Superior temporal gyrus (tissue), 1 donor: ENCODE results near the gene SPECC1L.
A peak's percentile ranks its signal among the peaks of the same experiment; 100 is the strongest.
"Not testable (repeated sequence)": the region's sequence is repeated elsewhere in the genome, so short reads cannot be mapped to it uniquely, and the experiment has no call there.

Experiments
- DNase-seq: peaks from one replicate; pipeline ENCODE4 v3.0.0-alpha.2; 2016; ENCODE audit errors: extremely low spot score

Gene SPECC1L

DNA sequence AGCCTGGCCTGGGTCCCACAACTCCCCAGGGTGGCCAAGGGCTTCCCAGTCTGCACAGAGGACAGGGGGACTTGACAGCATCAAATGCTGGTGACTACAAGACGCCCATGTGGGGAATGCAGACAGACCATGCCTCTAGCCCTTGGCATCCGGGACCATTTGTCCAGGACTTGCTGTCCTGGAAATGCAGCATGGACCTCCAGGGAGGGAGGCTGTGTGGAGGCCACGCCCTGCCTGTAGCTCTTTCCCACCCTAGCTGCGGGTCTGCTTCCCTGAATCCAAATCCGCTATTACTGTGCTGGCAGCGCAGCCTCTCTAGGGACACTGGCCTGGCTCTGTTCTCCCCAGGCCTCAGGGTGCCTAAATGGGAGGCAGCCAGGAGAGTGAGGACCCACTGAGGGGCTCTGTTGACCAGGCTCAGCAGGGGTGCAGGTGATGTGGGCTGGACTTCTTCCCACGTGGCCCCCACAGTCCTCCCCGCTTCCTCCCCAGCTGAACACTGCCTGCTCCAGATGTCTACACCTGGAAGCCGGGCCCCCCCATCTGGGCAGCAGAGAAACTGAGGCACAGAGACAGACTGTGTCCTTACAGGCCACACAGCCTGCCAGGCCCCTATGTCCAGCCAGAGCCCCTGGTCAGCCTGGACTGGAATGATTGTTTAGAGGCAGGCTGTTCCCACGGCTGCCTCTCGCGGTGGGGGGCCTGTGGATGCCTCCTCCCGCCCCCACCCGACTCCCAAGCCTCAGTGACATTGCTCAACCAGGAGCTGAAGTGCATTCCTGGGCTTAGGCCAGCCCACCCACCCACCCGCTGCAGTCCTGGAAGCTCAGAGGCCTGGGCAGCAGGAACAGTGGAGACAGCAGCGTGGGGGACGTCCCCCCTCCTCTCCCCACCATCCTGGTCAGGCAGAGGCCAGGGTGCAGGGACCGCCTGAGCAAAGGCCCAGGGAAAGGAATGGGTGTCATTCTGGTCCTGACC, 24.8 kb upstream of the SPECC1L start:
- DNase-seq = not testable (repeated sequence)

DNA sequence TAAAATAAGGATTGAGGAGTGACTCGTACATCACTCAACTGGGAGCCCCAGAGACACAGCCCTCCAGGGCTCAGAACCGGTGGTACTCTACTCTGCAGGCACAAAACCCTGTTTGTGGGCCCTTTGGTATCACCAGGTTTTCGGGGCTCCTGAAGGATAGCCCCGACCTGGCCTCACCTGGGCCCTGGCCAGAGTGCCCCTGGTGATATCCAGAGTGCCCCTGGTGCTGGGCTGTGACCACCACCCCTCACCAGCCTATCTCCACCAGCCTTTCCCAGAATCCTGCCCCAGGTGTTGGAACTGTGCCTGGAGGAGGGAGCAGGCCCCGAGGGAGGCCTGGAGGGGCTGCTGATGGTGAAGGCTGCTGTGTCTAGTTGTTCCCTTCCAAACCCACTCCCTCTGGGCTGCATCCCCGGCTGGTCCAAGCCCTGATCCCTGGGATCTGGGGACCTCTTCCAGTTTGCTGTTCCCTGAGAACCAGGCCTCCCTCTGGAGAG, 23.6 kb upstream of the SPECC1L start:
- DNase-seq = no peak

DNA sequence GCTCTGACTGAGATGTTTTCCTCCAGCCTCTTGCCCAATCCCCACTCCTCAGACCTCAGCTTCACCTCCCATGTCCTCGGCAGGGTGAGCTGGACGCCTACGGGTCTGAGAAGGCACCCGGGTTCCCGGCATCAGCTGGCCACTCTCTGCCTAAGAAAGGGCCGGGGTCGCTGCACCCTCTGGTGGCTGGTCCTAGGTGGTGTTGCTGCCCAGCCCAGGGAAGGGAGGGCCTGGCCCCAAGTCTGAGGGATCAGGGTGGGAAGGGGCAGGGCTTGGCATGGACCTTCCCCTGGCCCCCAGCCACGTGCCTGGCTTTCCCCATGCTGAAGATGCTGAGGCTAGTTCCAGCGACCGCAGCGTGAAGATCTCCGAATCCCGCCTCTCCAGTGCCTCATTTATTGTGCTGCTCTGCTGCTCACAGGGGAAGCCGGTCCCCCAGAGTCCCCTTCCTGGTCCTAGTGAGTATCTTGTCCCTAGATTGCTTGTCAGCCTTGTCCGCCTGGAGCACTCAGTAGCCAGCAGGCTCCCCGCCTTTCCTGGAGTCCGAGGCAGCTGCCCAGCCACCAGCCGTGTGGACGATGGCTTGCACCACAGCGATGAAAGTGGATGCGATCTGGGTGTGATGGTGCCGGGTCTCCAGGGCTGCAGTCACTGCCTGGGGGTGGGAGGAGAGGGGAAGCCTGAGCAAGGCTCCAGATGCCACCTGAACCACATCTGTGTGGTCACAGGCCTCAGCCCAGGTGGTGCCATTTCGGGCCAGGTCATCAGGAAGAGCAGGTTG, 22.9 kb upstream of the SPECC1L start:
- peak; percentile 59 for DNase-seq

DNA sequence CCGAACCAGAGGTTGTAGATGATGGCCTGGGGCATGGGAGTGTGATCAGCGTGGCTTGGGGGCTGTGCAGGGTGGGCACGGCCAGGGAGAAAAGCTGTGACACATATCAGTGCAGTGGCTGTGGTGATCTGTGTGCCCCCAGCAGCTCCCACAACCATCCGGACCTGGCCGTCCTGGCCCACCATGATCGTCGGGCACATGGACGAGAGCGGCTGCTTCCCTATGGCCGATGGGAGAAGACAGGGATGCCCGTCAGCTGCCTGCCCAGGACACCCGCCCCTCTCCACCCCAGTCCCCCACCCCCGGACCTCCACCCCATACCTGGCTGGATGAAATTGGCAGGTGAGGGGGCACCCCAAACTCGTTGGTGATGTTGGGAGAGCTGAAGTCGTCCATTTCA, 22.0 kb upstream of the SPECC1L start:
- not testable (repeated sequence) for DNase-seq

DNA sequence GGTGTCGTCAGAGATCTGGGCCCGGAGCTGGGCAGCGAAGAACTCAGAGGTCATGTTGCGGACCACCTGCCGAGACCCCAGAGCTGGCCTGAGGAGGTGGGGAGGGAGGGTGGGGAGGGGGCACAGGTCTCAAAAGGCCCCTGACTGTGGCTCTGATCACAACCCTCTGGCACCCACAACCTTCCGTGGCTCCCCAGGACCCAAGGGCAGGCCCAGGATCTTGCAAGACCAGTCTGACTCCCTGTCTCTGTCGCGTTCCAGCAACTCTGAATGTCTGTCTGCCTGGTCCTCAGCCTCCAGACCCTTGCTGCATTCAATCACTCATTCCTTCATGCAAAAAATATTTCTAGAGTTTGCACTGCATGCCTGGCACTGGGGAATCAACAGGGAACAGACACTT, 21.2 kb upstream of the SPECC1L start:
- not testable (repeated sequence) for DNase-seq

DNA sequence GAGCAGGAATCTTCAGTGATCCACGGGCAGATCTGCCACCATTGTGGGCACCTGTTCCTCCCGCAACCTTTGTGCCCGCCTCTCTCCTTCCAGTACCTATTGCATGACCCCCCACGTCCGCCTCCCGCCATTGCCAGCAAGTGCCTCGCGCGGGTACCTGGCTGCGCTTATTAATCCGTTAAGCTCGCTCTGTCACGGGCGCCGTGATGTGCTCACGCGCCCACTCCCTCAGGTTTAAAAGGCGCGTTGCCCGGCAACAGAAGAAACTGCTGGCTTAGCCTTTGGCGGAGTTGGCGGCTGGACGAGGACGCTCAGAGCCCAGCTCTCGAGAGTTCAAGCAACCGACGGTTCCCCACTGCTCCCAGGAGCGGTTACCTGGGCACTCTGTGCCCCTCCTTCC, 19.3 kb upstream of the SPECC1L start:
- DNase-seq = not testable (repeated sequence)

DNA sequence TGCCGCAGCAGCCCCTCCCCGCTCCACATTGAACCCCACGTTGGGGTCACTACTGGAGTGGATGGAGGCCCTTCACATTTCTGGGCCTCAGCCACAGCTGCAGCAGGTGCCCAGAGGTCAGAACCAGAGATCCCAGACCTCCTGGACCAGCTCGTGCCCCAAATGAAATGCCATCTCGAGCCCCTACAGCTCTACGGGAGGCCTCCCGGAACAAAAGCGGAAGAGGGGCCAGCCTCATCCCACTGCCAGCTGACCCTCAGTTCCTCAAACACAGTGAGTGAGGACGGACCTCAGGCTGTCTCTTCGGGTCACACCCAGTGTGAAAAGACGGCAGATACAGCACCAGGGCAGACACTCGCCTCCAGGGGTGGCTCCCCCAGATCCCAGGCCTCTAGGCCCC, 17.5 kb upstream of the SPECC1L start:
- DNase-seq = not testable (repeated sequence)

DNA sequence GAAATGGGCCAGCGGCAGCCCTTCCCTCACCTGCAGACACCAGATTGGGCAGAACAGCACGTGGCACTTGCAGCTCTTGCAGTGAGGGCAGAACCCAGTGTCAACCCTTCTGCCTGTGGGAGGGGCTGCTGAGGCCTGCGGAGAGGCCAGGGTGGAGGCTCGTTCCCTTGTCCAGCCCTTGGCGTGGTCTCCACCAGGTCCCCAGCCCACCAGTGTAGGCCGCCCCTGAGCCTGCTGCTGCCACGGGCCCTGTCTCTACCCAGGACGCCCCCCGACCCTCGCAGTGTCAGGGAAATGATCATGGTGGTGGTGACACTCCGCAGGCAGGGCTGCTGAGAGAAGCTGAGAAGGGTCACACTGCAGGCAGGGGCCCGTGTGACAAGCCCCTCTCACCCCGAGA, 14.5 kb upstream of the SPECC1L start:
- not testable (repeated sequence) for DNase-seq

DNA sequence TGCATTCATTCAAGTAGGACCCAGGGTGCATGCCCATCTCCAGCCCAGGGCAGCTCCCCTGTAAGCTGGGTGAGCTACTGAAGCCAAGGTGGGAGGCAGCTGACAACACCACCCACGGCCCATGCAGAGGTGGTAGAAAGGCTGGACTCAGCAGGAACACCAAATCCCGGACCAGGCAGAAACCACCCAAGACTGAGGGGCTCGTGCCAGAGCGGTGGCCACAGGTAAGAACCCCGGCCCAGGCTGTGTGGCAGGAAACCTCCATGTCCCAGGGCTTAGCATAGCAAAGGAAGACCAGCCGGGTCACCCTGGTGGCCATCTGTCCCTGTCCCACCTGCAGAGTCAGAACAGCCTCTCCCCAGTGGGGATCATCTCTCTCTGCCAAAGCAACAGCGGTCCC, 13.9 kb upstream of the SPECC1L start:
- not testable (repeated sequence) for DNase-seq

DNA sequence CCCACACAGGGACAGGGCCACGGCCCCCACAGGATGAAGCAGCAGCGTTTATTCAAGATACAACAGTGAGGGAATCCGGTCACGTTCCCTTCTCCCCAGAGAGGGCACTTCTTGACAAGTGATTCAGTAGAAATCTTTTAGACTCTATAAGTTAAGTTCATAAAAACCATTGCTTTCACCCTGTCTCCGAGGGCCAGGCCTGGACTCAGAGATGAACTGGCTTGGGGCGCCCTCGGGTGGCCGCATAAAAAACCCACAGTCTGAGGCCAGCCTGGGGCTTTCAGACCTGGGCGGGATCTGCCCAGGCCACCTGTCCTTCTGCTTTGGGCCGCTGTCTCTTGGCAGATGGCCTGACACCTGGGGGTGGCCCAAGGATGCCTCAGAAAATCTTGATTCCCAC, 11.2 kb upstream of the SPECC1L start:
- peak; percentile 33 for DNase-seq

DNA sequence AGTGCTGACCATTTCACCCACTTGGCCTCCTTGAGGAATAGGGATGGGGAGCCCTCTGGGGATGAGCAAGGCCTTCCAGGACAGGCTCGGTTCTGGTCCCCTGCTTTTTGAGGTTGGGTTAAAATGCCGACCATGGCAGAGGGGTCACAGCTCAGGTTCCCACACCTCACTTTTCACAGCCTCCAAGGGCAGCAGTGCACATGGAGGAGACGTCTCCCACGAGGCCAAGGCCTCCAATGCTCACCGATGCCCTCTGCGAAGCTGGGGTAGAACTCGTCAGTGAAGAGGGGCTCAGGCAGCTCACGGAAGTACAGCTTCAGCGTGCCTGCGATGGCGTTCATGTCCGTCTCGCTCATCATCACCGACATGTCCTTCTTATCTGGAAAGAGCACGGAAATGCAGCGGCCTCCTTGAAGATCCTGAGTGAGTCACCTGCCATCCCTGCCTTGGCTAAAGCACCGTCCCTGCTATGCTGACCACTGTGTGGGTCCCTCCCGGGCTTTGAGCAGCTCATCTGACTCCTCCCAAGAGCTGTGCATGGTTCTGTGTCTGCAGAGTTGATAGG, 8.4 kb upstream of the SPECC1L start:
- DNase-seq = not testable (repeated sequence)

DNA sequence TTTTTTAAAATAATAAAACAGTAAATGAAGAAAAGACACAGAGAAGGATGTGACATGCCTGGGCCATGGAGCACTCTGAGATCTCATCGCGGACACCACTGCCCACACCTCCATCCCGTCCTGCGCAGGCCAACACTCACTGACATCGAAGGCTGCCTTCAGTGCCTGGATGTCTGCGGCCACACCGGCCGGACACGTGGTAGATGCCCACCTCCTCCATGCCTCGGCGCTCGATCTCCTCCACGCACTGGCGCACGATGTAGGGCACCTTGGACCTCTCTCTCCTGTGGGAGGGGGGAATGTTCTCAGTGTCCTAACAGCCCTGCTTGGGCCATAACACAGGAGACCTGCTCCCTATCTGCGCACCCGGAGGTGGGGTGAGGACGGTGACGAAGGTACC, 7.2 kb upstream of the SPECC1L start:
- DNase-seq = not testable (repeated sequence)

DNA sequence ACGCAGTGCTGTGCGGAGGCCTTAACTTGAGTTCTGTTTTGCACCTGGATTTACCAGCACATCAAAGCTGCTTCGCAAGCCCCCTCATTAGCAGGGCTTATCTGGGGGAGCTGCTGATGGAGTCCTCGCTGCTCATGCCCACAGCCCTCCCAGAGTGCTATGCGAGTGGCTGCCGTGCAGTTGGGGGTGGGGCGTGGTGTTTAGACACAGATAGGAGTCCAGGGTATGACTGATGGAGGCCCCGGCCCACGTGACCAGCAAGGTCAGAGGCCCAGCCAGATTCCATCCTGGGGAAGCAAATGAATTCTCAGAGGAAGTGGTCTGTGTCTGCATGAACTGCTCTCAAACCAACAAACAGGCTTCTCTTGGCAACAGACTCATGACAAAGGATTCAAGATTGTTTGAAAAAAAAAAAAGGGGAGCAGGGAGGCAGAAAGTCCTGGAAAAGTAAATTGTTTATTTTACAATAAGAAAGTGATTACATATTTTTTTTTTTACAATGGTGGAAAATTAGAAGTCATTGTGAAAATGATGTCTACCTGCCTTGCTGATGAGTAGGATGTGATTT, 6.2 kb upstream of the SPECC1L start:
- not testable (repeated sequence) for DNase-seq

DNA sequence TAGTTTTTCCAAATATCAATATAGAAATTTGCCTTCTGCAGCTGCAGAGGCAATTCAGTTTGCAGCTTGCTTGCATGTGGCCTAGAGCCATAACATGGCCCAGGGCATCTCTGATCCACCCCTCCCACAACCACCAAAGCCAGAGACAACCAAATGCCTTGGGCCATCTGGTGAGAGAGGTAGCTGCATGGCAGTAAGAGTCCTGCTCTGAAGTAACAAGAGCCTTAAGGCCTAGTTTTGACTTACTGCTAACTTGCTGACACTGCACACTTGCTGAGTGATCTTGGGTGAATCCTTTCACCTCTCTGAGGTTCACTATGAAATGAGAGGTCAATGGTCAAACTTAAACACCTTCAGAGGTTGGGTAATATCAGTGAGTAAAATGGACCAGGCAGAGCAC, 4.9 kb upstream of the SPECC1L start:
- no peak for DNase-seq

DNA sequence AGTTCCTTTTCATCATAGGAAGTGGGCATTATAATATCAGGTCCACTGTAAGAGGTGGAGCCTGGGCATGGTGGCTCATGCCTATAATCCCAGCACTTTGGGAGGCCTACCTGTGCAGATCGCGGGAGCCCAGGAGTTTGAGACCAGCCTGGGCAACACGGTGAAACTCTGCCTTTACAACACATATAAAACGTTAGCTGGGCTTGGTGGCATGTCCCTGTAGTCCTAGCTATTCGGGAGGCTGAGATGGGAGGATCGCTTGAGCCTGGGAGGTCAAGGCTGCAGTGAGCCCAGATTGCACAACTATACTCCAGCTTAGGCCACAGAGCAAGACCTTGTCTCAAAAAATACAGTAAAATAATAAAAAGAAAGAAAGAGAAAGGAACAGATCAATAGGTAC, 4.1 kb upstream of the SPECC1L start:
- DNase-seq = not testable (repeated sequence)

DNA sequence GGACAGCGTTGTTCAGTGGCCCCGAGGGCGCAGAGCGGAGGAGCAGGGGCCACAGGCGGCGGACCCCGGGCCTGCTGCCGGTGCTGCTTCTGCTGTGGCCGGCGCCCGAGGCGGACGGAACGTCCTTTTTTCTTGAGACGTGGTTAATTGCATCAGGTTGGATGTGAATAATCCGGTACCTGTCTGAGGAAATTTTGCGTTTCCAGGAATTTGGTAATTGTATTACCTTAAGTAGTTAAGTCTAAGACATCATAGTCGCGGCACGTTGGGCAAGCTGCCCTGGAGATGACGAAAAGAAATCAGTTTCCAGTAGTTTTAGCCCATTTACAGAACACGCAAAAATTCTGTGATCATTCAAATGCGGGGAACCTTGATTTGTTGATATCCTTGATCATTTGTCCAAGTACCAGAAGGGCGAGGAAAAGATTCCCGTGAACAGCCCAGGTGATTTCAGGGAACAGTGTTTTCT, 789 bp downstream of the SPECC1L start:
- peak; percentile 34 for DNase-seq

DNA sequence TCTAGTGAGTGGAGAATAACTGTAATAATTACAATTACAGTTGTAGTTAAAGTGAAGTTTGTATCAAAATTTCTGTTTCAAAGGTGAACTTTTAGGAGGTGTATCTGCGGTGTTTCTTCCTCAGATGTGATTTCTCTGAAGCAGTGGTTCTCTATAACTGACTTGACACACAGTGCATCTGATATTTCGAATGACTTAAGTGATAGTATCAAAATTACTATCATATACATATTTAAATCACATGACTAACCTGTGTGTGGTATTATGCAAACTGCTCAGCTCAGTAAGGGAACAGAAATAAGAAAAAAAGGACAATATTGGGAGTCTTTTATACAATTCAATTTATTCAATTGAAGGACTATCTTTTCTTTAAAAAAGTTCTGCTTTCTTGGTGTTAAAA, 2.4 kb downstream of the SPECC1L start:
- DNase-seq = not testable (repeated sequence)

DNA sequence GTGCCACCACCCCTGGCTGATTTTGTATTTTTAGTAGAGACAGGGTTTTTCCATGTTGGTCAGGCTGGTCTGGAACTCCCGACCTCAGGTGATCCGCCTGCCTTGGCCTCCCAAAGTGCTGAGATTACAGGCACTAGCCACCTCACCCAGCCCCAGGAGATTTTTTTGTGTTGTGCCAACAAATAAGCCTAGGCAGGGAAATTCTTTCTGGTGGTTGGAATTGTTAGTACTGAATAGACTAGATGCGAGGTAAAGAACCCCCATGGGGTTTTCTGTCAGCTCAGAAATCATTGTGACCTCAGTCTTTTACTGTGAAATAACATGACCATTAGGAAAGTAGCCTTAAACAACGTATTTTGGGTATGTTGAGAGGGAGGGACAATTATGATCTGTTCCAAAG, 3.3 kb downstream of the SPECC1L start:
- DNase-seq = not testable (repeated sequence)

DNA sequence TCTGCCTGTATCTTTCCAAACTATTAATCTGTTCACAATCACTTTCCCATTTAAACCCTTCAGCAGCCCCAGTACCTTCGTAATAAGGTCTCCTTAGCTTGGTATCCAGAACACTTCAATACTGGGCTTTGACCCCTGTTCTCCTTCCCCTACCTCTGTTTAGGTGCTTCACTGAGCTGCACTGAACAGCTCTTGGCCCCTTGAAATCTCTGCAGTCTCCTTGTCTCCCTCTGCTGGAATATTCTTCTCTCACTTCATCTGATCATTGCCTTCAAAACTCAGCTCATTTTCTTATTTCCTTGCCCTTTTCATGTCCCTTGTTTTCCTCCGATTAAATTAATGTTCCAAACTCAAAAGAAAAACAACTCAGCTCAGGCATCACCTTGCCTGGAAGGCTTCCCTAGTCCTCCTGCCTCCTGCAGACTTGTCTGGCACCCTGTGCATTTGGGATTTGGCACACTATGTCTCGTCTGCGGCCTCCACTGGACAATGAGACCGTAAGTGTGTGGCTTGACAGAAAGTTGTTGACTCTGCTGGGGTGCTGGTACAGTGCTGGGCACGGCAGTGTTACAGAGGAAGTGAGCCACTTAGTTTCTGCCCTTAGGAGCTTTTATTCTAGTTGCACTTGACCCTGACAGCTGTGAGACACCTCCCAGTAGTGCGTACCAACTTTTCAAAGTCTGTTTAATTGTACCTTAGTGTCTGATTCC, 4.2 kb downstream of the SPECC1L start:
- peak; percentile 5 for DNase-seq

DNA sequence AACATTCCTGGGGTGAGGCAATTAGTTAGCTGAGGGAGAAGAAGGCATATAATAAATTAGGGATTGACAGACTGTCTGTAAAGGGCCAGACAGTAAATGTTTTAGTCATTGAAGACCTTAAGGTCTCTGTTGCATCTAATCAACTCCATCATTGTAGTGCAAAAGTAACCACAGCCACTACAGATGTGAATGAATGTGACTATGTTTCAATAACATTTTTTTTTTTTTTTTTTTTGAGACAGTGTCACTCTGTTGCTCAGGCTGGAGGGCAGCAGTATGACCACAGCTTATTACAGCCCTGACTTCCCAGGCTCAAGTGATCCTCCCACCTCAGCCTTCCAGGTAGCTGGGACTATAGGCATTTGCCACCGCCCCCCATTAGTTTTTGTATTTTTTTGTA, 9.7 kb downstream of the SPECC1L start:
- not testable (repeated sequence) for DNase-seq

DNA sequence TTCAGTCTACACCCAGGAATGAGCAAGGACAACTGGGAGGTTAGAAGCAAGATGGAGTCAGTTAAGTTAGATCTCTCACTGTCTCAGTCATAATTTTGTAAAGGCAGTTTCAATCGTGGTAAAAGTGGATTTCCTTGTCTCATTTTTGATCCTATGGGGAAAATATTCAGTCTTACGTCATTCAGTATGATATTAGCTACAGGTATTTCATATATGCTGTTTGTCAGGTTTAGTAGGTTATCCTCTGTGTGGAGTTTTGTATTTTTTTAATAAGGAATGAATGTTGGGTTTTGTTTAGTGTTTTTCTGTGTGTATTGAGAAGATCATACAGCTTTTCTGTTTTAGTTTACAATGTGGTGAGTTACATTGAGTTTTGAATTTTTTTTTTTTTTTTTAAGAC, 11.8 kb downstream of the SPECC1L start:
- DNase-seq = peak; percentile 3
